Stimulated activated CD8-positive, alpha-beta memory T cell treated with anti-CD3 and anti-CD28 coated beads, Interleukin-12 subunit alpha, Interleukin-12 subunit beta, amount 100 ng/mL, for 1 hour (primary cell): ENCODE measurements around the gene KDM2B.
"Not testable (repeated sequence)": the region's sequence is repeated elsewhere in the genome, so short reads cannot be mapped to it uniquely, and the experiment has no call there.

ENCODE experiments used
- DNase-seq: peaks from one replicate; pipeline ENCODE4 v3.0.0-alpha.2; 2020; ENCODE audit warnings: low read depth

KDM2B gene

GRCh38 chr12:121583334-121583661 is 2.5 kb upstream of the KDM2B start:
- not testable (repeated sequence) for DNase-seq

GRCh38 chr12:121582583-121583333 is 1.9 kb upstream of the KDM2B start:
- no peak for DNase-seq

- no peak for DNase-seq
Measured at GRCh38 chr12:121581686-121582429, 1.0 kb upstream of the KDM2B start.

GRCh38 chr12:121579981-121580868 is 598 bp downstream of the KDM2B start:
- DNase-seq: peak; percentile 58

DNA sequence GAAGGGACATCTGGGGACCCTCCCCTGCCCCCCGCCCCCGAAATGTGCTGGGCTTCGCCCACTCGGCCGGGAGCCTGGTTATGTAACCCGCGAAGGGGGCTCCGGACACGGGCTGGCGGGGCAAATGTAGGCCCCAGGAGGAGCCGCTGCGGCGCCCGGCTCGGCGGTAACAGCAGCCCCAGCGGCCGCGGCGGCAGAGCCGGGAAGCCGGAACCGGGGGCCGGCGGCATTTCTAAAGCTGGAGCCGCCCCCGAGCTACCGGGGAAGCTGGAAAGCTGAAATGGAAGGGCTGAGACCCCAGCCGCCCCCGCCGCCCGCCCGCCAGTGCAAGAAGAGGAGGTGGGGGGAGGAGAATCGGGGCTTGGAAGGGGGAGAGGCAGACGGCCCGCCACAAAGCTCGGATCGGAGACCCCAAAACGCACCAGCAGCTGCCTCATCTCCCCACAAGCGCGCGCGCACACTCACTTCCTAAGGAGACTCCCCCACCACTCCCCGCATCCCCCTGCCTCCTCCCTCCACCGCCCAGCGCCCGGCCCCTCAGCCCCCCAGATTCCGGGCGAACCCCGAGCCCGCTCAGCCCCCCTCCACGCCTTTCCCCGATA is 1.5 kb downstream of the KDM2B start:
- no peak for DNase-seq

DNA sequence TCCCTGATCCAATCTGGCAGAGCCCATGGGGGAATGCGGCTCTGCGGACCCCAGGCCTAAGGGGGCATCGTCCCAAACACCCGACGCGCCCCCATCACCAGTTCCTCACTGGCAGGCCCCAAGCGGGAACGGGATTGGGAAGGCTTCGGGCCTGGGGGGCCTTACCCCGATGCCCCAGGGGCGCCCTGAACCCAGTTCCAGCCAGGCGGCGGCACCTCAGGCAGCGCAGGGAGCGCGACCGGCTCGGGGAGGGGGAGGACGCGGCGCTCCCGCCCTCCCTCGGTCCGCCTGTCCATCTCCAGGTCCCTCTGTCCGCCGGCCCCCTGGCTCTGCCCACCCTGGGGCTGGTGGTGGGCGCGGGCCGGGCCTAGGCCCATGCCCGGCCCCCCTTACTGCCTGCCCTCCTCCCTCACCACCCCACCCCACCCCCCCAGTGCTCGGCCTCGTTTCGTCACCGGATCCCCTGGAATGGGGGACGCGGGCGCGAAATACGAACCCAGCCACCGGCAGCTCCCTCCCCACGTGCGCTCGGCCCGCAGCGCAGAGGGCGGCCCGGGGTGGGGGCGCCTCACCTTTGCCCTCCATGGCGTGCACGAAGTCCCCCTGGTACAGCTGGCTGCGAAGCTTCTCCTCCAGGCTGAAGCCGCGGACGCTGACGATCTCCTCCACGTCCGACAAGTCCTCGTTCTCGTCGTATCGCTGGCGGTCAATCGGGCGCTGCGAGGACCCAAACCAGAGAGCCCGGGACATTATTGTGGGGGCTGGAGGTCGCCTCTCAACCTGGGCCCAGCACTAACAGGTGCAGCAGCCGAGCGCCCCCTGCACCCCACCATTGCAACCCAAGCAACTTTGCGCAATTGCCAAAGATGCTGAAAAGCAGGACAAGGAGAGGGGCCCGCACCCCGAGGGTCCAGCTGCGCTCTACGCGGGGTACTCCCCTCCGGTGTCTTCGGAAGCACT is 2.3 kb downstream of the KDM2B start:
- DNase-seq: no peak

DNA sequence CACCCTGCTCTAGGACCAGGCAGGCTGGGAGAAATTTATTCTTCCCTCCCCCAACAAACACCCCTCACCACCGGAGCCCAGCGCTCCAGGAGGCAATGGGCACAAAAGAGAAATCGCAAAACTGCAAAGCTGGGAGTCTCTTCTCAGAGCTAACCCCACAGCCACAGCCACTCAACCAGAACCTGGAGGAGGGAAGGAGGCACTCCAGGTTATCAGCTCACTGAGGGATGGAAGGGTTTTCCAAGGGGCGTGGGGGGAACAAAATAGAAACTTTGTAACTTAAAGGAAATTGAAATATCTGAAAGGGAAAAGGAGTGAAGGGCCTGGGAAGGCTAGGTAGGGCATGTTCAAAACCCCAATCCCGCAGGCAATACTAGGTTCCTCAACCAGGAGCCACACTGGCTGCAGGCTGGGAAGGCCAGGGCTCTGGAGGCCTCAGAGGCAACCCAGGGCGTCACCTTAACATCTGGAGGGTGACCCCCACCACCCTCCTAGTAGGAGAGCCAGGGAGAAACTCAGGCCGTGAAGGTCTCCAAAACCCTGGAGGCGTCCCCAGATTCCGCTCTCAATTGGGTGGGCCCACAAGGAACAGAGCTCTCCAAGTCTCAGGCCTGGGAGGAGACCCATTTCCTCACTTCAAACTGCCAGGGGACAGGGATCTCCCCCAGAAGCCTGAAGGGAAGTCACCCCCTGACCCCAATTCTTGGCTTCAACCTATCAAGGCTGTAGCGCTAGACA is 3.2 kb downstream of the KDM2B start:
- no peak for DNase-seq

DNA sequence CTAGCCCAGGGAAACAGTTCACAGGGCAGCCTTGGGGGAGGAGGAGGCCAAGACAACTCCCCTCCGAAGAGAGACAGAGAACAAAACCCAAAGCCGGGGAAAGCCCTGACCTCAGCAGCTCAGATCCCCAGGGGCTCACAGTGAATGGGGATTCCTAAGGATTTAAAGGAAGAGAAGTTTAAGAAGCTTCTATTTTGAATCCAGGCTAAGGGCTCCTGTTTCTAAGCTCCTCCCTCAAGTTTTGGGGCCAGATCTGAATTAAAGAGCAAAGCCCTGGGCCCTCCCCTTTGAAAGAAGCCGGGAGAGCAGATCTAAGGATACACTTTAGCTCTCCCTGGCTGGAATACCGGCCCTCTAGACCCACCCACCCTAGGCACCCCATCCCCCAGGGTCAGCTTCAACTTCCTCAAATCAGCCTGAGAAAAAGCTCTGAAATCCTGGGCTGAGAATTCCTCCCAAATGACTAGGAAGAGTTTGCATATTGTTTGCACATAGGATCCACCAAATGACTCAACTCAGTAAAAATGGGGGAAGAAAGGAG is 3.9 kb downstream of the KDM2B start:
- DNase-seq: no peak

- DNase-seq: no peak
Measured at GRCh38 chr12:121575952-121576625, 4.7 kb downstream of the KDM2B start.

- DNase-seq: no peak
Measured at GRCh38 chr12:121575051-121575450, 5.8 kb downstream of the KDM2B start.

- no peak for DNase-seq
Measured at GRCh38 chr12:121574025-121574424, 6.8 kb downstream of the KDM2B start.

DNA sequence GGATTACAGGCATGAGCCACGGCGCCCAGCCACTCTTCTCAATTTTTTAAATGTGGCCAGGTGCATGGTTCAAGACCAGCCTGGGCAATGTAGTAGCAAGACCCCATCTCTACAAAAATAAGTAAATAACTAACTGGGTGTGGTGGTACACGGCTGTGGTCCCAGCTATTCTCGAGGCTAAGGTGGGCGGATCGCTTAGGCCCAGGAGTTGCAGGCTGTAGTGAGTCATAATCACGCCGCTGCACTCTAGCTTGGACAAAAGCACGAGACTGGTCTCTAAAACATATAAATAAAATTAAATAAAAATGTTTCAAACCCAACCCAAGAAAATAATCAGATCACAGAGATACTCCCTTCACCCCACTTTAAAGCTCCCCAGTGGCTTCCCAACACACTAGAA is 8.9 kb downstream of the KDM2B start:
- no peak for DNase-seq

GRCh38 chr12:121570467-121571283 is 10.1 kb downstream of the KDM2B start:
- no peak for DNase-seq

- DNase-seq: no peak
Measured at GRCh38 chr12:121568971-121569751, 11.7 kb downstream of the KDM2B start.

- no peak for DNase-seq
Measured at GRCh38 chr12:121568518-121568917, 12.3 kb downstream of the KDM2B start.

DNA sequence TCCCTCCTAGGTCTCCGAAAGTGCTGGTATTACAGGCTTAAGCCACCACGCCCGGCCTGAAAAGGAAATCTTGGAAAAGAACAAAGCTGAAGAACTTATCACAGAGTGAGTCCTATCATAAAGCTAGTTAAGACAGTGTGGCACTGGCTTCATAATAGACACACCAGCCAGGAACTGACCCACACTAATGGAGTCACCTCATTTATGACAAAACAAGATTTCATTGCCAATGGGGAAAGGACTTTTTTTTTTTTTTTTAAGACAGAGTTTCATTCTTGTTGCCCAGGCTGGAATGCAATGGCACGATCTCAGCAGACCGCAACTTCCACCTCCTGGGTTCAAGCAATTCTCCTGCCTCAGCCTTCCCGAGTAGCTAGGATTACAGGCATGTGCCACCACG is 15.7 kb downstream of the KDM2B start:
- DNase-seq: no peak

DNA sequence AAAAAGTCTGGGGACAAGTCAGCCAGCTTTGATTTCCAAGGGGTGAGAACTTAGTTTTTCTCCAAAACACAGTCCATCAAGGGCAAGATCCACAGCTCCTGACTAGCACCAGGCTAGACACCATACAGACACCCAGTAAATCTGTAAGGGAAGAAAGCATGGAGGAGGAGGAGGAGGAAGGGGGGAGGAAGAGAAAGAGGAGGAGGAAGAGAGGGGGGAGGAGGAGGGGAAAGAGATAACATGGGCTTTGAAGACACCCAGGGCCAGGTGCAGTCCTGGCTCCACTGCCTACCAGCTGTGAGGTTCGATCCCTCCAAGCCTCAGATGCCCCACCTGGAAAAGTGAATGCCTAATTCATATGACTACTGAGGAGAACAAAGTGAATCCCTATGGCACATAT is 18.3 kb downstream of the KDM2B start:
- DNase-seq: no peak

GRCh38 chr12:121561009-121561395 is 19.8 kb downstream of the KDM2B start:
- no peak for DNase-seq
